SK-N-SH treated with all-trans-retinoic acid at 6 μM for 48 hours (cell line): Measurements from ENCODE around the gene LIMS1.

ENCODE experiments used
- ATAC-seq: fragments of 200-7000 bp; cut with Tn5 transposase; 3 replicates; pipeline ENCODE4 v1.9.1; 2020; ENCODE audit warnings: mild to moderate bottlenecking, moderate library complexity
- ARNTL ChIP-seq: fragments of 450-650 bp; formaldehyde crosslinking; IDR thresholded peaks from 2 replicates; pipeline ENCODE4 v1.5.0; 2020; ENCODE audit warnings: low read depth, mild to moderate bottlenecking, moderate library complexity, borderline replicate concordance
- CSDC2 ChIP-seq: fragments of 250-450 bp; sonication (Bioruptor Pico); IDR thresholded peaks from 2 replicates; pipeline ENCODE4 v1.5.0; 2020; ENCODE audit warnings: mild to moderate bottlenecking, moderate library complexity
- ESRRG ChIP-seq: fragments of 250-450 bp; sonication (Bioruptor Pico); IDR thresholded peaks from 2 replicates; pipeline ENCODE4 v1.6.1; 2021; ENCODE audit warnings: mild to moderate bottlenecking
- GLIS3 ChIP-seq: fragments of 250-450 bp; sonication (Bioruptor Pico); IDR thresholded peaks from 2 replicates; pipeline ENCODE4 v1.5.0; 2020; ENCODE audit warnings: mild to moderate bottlenecking, moderate library complexity
- ISL1 ChIP-seq: fragments of 250-450 bp; sonication (Bioruptor Pico); IDR thresholded peaks from 2 replicates; pipeline ENCODE4 v2.1.2; 2022; ENCODE audit warnings: mild to moderate bottlenecking, moderate library complexity
- POU6F1 ChIP-seq: fragments of 250-450 bp; sonication (Bioruptor Pico); IDR thresholded peaks from 2 replicates; pipeline ENCODE4 v1.8.0; 2021; ENCODE audit warnings: low read depth, mild to moderate bottlenecking, moderate library complexity, borderline replicate concordance
- PPARA ChIP-seq: fragments of 250-450 bp; sonication (Bioruptor Pico); IDR thresholded peaks from 2 replicates; pipeline ENCODE4 v1.5.0; 2020; ENCODE audit warnings: mild to moderate bottlenecking, borderline replicate concordance
- RARB ChIP-seq: fragments of 250-450 bp; sonication (Bioruptor Pico); IDR thresholded peaks from 2 replicates; pipeline ENCODE4 v1.8.0; 2021; ENCODE audit warnings: mild to moderate bottlenecking, moderate library complexity
- SNAI2 ChIP-seq: fragments of 250-450 bp; sonication (Bioruptor Pico); IDR thresholded peaks from 2 replicates; pipeline ENCODE4 v1.5.0; 2020; ENCODE audit warnings: mild to moderate bottlenecking, moderate library complexity
- TCF4 ChIP-seq: fragments of 250-450 bp; sonication (Bioruptor Pico); IDR thresholded peaks from 2 replicates; pipeline ENCODE4 v1.8.0; 2021; ENCODE audit warnings: mild to moderate bottlenecking, moderate library complexity, borderline replicate concordance
- TOX ChIP-seq: fragments of 250-450 bp; sonication (Bioruptor Pico); IDR thresholded peaks from 2 replicates; pipeline ENCODE4 v1.8.0; 2021; ENCODE audit warnings: mild to moderate bottlenecking, moderate library complexity, borderline replicate concordance
- TSHZ2 ChIP-seq: fragments of 250-450 bp; sonication (Bioruptor Pico); IDR thresholded peaks from 2 replicates; pipeline ENCODE4 v1.5.0; 2020; ENCODE audit warnings: mild to moderate bottlenecking, moderate library complexity
- ZFP3 ChIP-seq: fragments of 250-450 bp; sonication (Bioruptor Pico); IDR thresholded peaks from 2 replicates; pipeline ENCODE4 v1.5.0; 2020; ENCODE audit warnings: mild to moderate bottlenecking, moderate library complexity
- ZFP30 ChIP-seq: fragments of 450-650 bp; formaldehyde crosslinking; IDR thresholded peaks from 2 replicates; pipeline ENCODE4 v1.5.0; 2022; ENCODE audit warnings: mild to moderate bottlenecking, moderate library complexity
- ZNF565 ChIP-seq: fragments of 450-650 bp; formaldehyde crosslinking; conservative IDR thresholded peaks from 2 replicates; pipeline ENCODE4 v1.5.0; 2020; ENCODE audit warnings: low read depth, mild to moderate bottlenecking, moderate library complexity
- ZNF70 ChIP-seq: fragments of 450-650 bp; formaldehyde crosslinking; IDR thresholded peaks from 2 replicates; pipeline ENCODE4 v1.5.0; 2020; ENCODE audit warnings: mild to moderate bottlenecking, moderate library complexity
- ZNF8 ChIP-seq: fragments of 450-650 bp; formaldehyde crosslinking; IDR thresholded peaks from 2 replicates; pipeline ENCODE4 v1.5.0; 2020; ENCODE audit warnings: mild to moderate bottlenecking, moderate library complexity
- TF ChIP-seq, protein P1 (sequence below): fragments of 250-450 bp; sonication (Bioruptor Pico); IDR thresholded peaks from 2 replicates; pipeline ENCODE4 v1.5.1; 2021; ENCODE audit warnings: mild to moderate bottlenecking, moderate library complexity

LIMS1 gene

DNA sequence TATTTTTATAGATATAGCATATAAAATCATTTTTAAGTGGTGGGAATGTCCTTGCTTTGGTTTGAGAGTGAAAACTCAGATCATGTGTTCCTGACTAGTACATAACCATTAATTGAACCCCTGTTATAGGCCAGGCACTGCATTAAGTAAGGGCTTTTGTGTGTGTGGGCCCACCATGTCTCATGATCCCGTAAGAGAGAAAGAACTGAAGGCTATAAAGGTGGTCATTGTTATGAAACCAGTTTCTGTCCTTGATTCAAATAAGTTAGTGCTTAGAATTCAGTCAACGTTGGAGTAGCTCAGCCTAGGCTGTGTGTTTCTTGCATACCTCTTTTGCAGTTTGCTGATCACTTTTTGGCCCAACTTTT, 91.5 kb downstream of the LIMS1 start (continued):
- TF ChIP-seq, protein P1, sequence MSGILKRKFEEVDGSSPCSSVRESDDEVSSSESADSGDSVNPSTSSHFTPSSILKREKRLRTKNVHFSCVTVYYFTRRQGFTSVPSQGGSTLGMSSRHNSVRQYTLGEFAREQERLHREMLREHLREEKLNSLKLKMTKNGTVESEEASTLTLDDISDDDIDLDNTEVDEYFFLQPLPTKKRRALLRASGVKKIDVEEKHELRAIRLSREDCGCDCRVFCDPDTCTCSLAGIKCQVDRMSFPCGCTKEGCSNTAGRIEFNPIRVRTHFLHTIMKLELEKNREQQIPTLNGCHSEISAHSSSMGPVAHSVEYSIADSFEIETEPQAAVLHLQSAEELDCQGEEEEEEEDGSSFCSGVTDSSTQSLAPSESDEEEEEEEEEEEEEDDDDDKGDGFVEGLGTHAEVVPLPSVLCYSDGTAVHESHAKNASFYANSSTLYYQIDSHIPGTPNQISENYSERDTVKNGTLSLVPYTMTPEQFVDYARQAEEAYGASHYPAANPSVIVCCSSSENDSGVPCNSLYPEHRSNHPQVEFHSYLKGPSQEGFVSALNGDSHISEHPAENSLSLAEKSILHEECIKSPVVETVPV (CRISPR knock-in tag): no peak
- TF ChIP-seq TCF4 (no peak), PPARA (CRISPR knock-in tag) (no peak), RARB (no peak), ESRRG (no peak)
- TF ChIP-seq, all 23 proteins: peak for 0

DNA sequence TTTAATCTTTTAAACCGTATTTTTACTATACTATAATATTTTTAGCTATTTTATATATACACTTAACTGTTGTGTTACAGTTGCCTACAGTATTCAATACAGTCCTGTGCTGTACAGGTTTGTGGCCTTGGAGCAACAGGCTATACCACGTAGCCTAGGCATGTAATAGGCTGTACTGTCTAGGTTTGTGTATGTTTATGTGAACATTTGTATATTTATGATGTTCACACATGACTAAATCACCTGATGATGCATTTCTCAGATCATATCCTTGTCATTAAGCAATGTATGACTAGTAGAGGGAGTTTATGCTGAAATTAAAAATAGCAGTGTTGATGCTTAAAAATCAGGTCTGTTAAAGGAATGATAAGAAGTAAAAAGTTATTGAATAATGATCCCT, 92.7 kb downstream of the LIMS1 start:
- TF ChIP-seq TSHZ2 (CRISPR knock-in tag) (no peak), CSDC2 (CRISPR knock-in tag) (no peak), RARB (no peak), SNAI2 (CRISPR knock-in tag) (no peak), TCF4 (no peak), ISL1 (CRISPR knock-in tag) (no peak), TOX (no peak)
- no peak for ATAC-seq

DNA sequence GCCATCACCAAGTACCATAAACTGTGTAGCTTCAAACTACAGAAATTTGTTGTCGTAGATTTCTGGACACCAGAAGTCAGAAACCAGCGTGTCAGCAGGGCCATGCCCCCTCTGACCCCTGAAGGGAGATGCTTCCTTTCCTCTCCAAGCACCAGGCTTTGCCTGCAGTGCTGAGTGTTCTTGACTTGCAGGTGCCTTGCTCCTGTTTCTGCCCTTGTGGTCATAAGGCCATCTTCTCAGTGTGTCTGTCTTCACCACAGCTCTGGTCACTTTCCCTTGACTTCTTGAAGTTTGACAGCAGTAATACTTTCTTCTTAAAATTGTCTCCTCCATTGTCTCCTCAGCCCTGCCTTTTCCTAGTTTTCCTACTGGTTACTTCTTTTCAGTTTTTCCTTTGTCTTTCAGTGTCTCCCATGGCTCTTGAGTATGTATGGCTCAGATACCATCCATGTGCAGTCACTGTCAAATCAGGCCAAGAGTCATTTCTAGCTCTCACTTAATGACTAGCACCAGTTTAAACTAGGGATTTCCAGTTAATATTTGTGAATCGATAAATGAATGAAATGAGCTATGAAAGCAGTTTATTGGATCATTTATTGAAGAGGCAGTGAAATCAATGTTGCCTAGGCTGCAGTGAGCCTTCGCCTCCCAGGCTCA, 93.8 kb downstream of the LIMS1 start:
- TF ChIP-seq ZNF70 (CRISPR knock-in tag) (no peak), TSHZ2 (CRISPR knock-in tag) (no peak), ZFP3 (CRISPR knock-in tag) (no peak), SNAI2 (CRISPR knock-in tag) (no peak), GLIS3 (CRISPR knock-in tag) (no peak), CSDC2 (CRISPR knock-in tag) (no peak), ZFP30 (CRISPR knock-in tag) (no peak), PPARA (CRISPR knock-in tag) (no peak), RARB (no peak), ZNF8 (CRISPR knock-in tag) (no peak), ZNF565 (CRISPR knock-in tag) (no peak), POU6F1 (CRISPR knock-in tag) (no peak), ARNTL (CRISPR knock-in tag) (no peak), ISL1 (CRISPR knock-in tag) (no peak)
- TF ChIP-seq, protein P1 (CRISPR knock-in tag): no peak
- ATAC-seq: no peak
